Choroid plexus epithelial cell (primary cell): ENCODE results near the gene SLC30A3.

Experiments used
- DNase-seq: peaks from one replicate; pipeline ENCODE4 v3.0.0-alpha.2; 2010; ENCODE audit warnings: low read depth
- H3K4me3 ChIP-seq: 2 replicates; pipeline ENCODE4 v1.5.1; 2011; ENCODE audit warnings: low read depth, mild to moderate bottlenecking, control low read depth, low read length, moderate library complexity
- CTCF ChIP-seq: conservative IDR thresholded peaks from 2 replicates; pipeline ENCODE4 v1.5.1; 2011; ENCODE audit warnings: low read depth, mild to moderate bottlenecking, control low read depth, inconsistent platforms, low read length, moderate library complexity

Gene SLC30A3

GRCh38 chr2:27285481-27285880 is 22.6 kb upstream of the SLC30A3 start:
- no peak overlapping the region for H3K4me3 ChIP-seq
- DNase-seq, result no peak
- no peak for TF ChIP-seq CTCF

DNA sequence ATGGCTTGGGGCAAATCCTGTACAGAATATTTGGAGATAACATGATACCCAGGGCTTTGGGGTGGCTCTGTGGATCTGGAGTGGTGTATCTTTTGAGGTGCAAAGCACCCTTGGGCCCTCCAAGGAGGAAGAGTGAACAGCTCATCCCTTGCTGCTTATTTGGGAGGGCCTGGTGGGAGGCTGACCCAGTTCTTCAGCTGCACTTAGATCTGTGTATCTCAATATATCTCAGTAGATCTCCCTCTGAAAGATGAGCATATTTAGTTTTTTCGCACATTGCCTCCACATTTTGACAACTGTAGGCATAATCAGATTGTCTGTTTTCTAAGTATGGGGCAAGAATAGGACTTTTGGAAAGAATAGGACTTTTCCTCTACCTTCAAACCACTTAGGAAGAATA is 22.1 kb upstream of the SLC30A3 start:
- no peak overlapping the region for H3K4me3 ChIP-seq
- TF ChIP-seq CTCF, result no peak
- DNase-seq, result no peak

GRCh38 chr2:27282892-27283291 is 20.0 kb upstream of the SLC30A3 start:
- H3K4me3 ChIP-seq, result no peak overlapping the region
- DNase-seq, result no peak
- TF ChIP-seq CTCF, result no peak

DNA sequence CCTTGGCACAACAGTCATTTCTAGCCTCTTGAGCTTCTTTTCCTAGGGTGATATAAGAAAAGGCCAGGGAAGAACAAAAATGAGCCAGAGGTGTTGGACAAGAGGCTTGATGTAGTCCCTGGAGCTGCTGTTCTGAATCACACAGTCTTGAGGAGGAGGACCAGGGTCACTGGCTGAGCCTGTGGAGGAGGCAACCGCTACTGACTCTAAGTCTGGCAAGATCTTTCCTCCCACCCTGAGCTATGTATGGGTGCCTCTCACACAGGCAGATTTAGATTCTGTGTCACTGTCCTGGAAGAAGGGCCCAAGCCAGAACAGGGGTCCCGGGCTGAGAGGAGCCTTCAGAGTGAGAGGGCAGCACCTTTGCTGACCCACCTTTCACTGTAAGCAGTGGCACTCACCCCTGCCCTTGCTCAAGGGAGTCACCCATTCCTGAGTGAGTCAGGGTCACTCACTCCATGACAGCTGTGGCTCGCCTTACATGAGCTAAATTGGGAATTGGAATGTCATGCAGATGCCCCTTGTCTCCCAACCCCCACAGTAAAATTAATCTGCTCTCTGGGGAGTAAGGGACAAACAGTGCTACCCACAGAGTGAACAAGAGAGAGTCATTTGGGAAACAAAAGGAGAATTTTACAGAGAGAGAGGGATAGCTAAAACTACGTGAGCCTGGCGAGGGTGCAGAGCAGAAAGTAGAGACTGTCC is 19.2 kb upstream of the SLC30A3 start, which contains the start of gene TRIM54:
Gene TRIM54, plus strand, starts transcription at position 575 of the 705 bp plus-strand sequence. CDS start 303 bp downstream, outside the sequence.
- no peak for TF ChIP-seq CTCF
- no peak for DNase-seq
- H3K4me3 ChIP-seq, result no peak within 1 kb of the TSS

GRCh38 chr2:27281442-27281841 is 18.6 kb upstream of the SLC30A3 start:
- TF ChIP-seq CTCF, result no peak
- DNase-seq, result no peak
- no peak overlapping the region for H3K4me3 ChIP-seq

DNA sequence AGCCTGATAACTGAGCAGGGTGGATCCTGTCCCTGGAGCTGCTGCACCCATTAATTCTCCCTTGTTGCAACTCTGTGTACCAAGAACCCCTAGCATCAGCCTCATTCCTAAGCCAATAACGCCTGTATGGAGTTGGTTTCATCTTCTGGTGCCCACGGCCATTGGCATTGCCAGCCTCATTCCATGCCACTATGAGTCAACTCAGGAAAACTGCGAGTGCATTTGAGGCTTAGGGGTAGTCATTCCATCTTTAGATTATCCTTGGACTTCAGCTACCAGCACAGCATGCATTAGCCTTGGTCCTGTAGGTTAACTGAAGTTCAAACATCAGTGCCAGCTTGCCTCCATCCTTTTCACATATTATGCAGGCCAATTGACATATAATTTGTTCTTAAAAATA is 18.0 kb upstream of the SLC30A3 start:
- no peak overlapping the region for H3K4me3 ChIP-seq
- no peak for DNase-seq
- TF ChIP-seq CTCF, result no peak

GRCh38 chr2:27278010-27278409 is 15.2 kb upstream of the SLC30A3 start:
- no peak for DNase-seq
- H3K4me3 ChIP-seq, result no peak overlapping the region
- no peak for TF ChIP-seq CTCF
